CD4-positive, alpha-beta T cell treated with Interferon gamma for 1 hour (primary cell): ENCODE data around the gene CTDP1.
"Not testable (repeated sequence)": the region's sequence is repeated elsewhere in the genome, so short reads cannot be mapped to it uniquely, and the experiment has no call there.

ENCODE experiments used
- DNase-seq: peaks from one replicate; pipeline ENCODE4 v3.0.0-alpha.2; 2020

CTDP1 gene

GRCh38 chr18:79748321-79749180 is 68.9 kb downstream of the CTDP1 start:
- DNase-seq, result no peak

- no peak for DNase-seq
Measured at GRCh38 chr18:79749251-79750191, 69.9 kb downstream of the CTDP1 start.

GRCh38 chr18:79750980-79751571 is 71.5 kb downstream of the CTDP1 start:
- DNase-seq, result no peak

GRCh38 chr18:79751918-79752578 is 72.4 kb downstream of the CTDP1 start:
- DNase-seq, result not testable (repeated sequence)

- not testable (repeated sequence) for DNase-seq
Measured at GRCh38 chr18:79752946-79753345, 73.3 kb downstream of the CTDP1 start.

GRCh38 chr18:79753391-79753851 is 73.8 kb downstream of the CTDP1 start:
- DNase-seq, result no peak

- DNase-seq, result no peak
Measured at GRCh38 chr18:79754022-79754761, 74.6 kb downstream of the CTDP1 start.

- DNase-seq, result no peak
Measured at GRCh38 chr18:79754831-79755351, 75.3 kb downstream of the CTDP1 start.

- no peak for DNase-seq
Measured at GRCh38 chr18:79755496-79756142, 76.0 kb downstream of the CTDP1 start.

- no peak for DNase-seq
Measured at GRCh38 chr18:79756143-79756500, 76.5 kb downstream of the CTDP1 start.

- no peak for DNase-seq
Measured at GRCh38 chr18:79756826-79757225, 77.2 kb downstream of the CTDP1 start.

GRCh38 chr18:79760348-79760747 is 80.7 kb downstream of the CTDP1 start:
- no peak for DNase-seq

- DNase-seq, result no peak
Measured at GRCh38 chr18:79760881-79761280, 81.3 kb downstream of the CTDP1 start.

- DNase-seq, result no peak
Measured at GRCh38 chr18:79763407-79763806, 83.8 kb downstream of the CTDP1 start.

- DNase-seq, result no peak
Measured at GRCh38 chr18:79764131-79764530, 84.5 kb downstream of the CTDP1 start.

- DNase-seq, result no peak
Measured at GRCh38 chr18:79765491-79766245, 86.1 kb downstream of the CTDP1 start.

- DNase-seq, result no peak
Measured at GRCh38 chr18:79766308-79766707, 86.7 kb downstream of the CTDP1 start.

- no peak for DNase-seq
Measured at GRCh38 chr18:79768745-79769144, 89.1 kb downstream of the CTDP1 start.

GRCh38 chr18:79769698-79770500 is 90.3 kb downstream of the CTDP1 start:
- no peak for DNase-seq

GRCh38 chr18:79770501-79770815 is 90.9 kb downstream of the CTDP1 start:
- no peak for DNase-seq
